Upper lobe of left lung (tissue), 6 donors: ENCODE data around the gene ZNF181. TPM values are rescaled to one million over a fixed set of nuclear protein-coding genes. Genes with fewer than 3 reads are reported as not detected.

Source experiments
- ATAC-seq, 2 donors: fragments of 200-7000 bp; cut with Tn5 transposase; one replicate each; pipeline ENCODE4 v1.9.1; 2022; ENCODE audit warnings: mild to moderate bottlenecking in 2 of 2, moderate library complexity in 2 of 2; ENCODE audit not compliant: low FRiP score in 2 of 2
- DNase-seq, 2 donors: peaks; one replicate each; pipeline ENCODE4 v3.0.0-alpha.2; 2019 to 2020
- H3K27ac ChIP-seq, 4 donors: fragments of 200-600 bp; sonication (generic); one replicate each; pipeline ENCODE4 v1.5.1; 2016 to 2019
- H3K27me3 ChIP-seq, 4 donors: fragments of 200-600 bp; sonication (generic); one replicate each; pipeline ENCODE4 v1.5.1; 2017 to 2019
- H3K36me3 ChIP-seq, 4 donors: fragments of 200-600 bp; sonication (generic); one replicate each; pipeline ENCODE4 v1.5.1; 2016 to 2019
- H3K4me1 ChIP-seq, 4 donors: fragments of 200-600 bp; sonication (generic); one replicate each; pipeline ENCODE4 v1.5.1; 2018 to 2019
- H3K4me3 ChIP-seq, 4 donors: fragments of 200-600 bp; sonication (generic); one replicate each; pipeline ENCODE4 v1.5.1; 2017 to 2019; ENCODE audit warnings: mild to moderate bottlenecking in 2 of 4, moderate library complexity in 1 of 4
- H3K9me3 ChIP-seq, 4 donors: fragments of 200-600 bp; sonication (generic); one replicate each; pipeline ENCODE4 v1.5.1; 2018 to 2019
- EP300 ChIP-seq, 4 donors: sonication (generic); formaldehyde crosslinking; IDR thresholded peaks; one replicate each; pipeline ENCODE4 v1.5.1; 2017; ENCODE audit warnings: antibody characterized with exemption in 4 of 4, control low read depth in 2 of 4
- POLR2A ChIP-seq, 4 donors: fragments of 450-650 bp; IDR thresholded peaks; one replicate each; pipeline ENCODE4 v1.5.1; 2016 to 2017; ENCODE audit warnings: antibody characterized with exemption in 4 of 4, mild to moderate bottlenecking in 2 of 4
- POLR2AphosphoS5 ChIP-seq, 2 donors: sonication (generic); formaldehyde crosslinking; IDR thresholded peaks; one replicate each; pipeline ENCODE4 v1.5.1; 2017; ENCODE audit warnings: antibody characterized with exemption in 2 of 2
- WGBS, 2 donors: methylation state at CpG; one replicate each; pipeline ENCODE4 v1.1.5; 2017 to 2018; 5-methylcytosine and 5-hydroxymethylcytosine counted together
- total RNA-seq, 6 donors: library from RNA; depleted of rRNA in 4 of 6; stranded (reverse); fragments of >200 nt in 4 of 6; gene quantifications; one replicate each; pipeline versions ENCODE4 v1.1.0 to v1.2.1, GENCODE V29; 2016 to 2021
- TF ChIP-seq, protein P1 (sequence below), 6 experiments: fragments of 450-650 bp in 4 of 6; fragments of 200-600 bp in 2 of 6; sonication (generic) in 2 of 6; IDR thresholded peaks; one replicate each; pipeline ENCODE4 v1.5.1; 2016 to 2019; ENCODE audit warnings: antibody characterized with exemption in 6 of 6
- donor health status: DM: no; HTN: no; CAD: no; lungs with moderate emphysema.
- donor health status: DM: no; HTN: yes; CAD: no; lungs with severe emphysema.

Gene ZNF181
- total RNA-seq, 6 donors from 2014 or later: 2.3 to 29.3 (median 10.2) TPM

DNA sequence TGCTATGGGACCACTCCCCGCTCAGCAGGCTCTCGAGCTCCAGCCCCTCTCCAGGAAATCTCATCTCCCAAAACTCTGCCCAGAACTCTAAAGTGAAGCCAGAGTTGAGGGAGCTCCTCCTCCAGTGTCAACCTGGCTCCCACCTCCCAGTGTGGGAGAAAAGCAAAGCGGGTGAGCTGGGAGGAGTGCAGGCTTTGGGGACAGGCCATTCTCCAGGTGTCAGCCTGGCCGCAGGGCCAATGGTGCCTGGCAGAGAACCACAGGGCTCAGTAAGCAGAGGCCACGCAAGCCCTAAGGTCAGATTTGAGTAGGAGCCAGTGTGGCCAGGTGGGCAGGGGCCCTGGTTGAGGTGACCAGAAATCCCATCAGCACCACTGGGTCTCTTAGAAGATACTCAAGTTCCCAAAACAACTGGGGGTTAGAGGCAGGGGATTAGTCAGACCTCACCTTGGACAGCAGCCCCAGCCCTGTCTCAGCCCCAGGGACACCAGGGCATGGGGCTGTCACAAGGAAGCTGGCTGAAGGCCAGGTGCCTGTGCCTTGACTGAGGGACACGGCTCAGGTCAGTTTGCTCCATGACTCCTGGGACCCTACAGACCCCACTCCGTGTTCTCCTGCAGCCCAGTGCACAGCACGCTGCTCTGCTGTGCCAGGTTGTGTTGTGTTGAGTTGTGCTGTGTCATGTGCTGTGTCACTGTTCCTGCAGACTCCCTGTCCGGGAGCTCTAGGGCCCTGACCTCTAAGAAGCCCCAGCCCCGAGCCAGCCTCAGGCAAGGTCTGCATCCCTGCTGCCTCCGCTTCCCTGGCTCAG is 2.8 kb upstream of the ZNF181 start:
- H3K4me1 ChIP-seq: peaks cover 22 to 30% (median 24%) of the 10 kb centered on the region in 4 donors
- TF ChIP-seq, protein P1, sequence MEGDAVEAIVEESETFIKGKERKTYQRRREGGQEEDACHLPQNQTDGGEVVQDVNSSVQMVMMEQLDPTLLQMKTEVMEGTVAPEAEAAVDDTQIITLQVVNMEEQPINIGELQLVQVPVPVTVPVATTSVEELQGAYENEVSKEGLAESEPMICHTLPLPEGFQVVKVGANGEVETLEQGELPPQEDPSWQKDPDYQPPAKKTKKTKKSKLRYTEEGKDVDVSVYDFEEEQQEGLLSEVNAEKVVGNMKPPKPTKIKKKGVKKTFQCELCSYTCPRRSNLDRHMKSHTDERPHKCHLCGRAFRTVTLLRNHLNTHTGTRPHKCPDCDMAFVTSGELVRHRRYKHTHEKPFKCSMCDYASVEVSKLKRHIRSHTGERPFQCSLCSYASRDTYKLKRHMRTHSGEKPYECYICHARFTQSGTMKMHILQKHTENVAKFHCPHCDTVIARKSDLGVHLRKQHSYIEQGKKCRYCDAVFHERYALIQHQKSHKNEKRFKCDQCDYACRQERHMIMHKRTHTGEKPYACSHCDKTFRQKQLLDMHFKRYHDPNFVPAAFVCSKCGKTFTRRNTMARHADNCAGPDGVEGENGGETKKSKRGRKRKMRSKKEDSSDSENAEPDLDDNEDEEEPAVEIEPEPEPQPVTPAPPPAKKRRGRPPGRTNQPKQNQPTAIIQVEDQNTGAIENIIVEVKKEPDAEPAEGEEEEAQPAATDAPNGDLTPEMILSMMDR (IDR thresholded peaks at IDR 0.05): no peak
- TF ChIP-seq POLR2AphosphoS5 (IDR thresholded peaks at IDR 0.05) (no peak), EP300 (IDR thresholded peaks at IDR 0.05) (no peak), POLR2A (IDR thresholded peaks at IDR 0.05) (no peak)
- peaks cover 0 to 7% (median 2%) of the 10 kb centered on the region in 4 donors for H3K36me3 ChIP-seq
- ATAC-seq (no peak), DNase-seq (peak in 1 of 2 donors; percentile 31)
- no peak overlapping the region for H3K27ac ChIP-seq
- H3K9me3 ChIP-seq: peaks cover 0 to 4% (median 0%) of the 10 kb centered on the region in 4 donors
- 85% methylated on average over 11 of the region's 11 CpGs for WGBS, 2 donors
- no peaks in the 10 kb centered on the region for H3K27me3 ChIP-seq
- no peak overlapping the region for H3K4me3 ChIP-seq

DNA sequence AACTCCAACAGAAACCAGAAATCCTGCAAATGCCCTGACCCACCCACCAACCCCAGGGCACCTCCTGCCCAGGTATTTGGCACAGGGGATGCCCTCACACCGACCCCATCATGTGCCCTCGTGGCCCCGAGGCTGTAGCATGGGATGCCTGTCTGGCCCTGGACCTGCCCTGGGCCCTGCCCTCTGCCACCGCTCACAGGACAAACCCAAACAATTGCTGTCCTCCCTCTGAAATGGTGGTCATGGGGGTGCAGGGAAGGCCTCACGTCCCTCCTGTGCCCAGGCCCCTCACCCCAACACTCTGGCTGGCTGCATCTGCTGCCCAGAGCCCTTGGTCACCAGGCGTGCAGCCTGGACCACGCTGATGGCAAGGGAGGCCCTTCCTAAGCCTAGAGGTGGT is 2.1 kb upstream of the ZNF181 start:
- no peak for ATAC-seq
- TF ChIP-seq EP300 (IDR thresholded peaks at IDR 0.05) (no peak), POLR2AphosphoS5 (IDR thresholded peaks at IDR 0.05) (no peak), POLR2A (IDR thresholded peaks at IDR 0.05) (no peak)
- TF ChIP-seq, protein P1 (IDR thresholded peaks at IDR 0.05): no peak
- peak in 1 of 2 donors; percentile 58 for DNase-seq
- peaks cover 0 to 13% (median 2%) of the 10 kb centered on the region in 4 donors for H3K36me3 ChIP-seq
- peaks cover 22 to 30% (median 24%) of the 10 kb centered on the region in 4 donors for H3K4me1 ChIP-seq
- no peak overlapping the region for H3K4me3 ChIP-seq
- 86 to 100% methylated on average over 4 to 7 of the region's 7 CpGs for WGBS, 2 donors
- no peak overlapping the region for H3K27ac ChIP-seq
- H3K9me3 ChIP-seq: peaks cover 0 to 7% (median 0%) of the 10 kb centered on the region in 4 donors
- H3K27me3 ChIP-seq: no peaks in the 10 kb centered on the region

DNA sequence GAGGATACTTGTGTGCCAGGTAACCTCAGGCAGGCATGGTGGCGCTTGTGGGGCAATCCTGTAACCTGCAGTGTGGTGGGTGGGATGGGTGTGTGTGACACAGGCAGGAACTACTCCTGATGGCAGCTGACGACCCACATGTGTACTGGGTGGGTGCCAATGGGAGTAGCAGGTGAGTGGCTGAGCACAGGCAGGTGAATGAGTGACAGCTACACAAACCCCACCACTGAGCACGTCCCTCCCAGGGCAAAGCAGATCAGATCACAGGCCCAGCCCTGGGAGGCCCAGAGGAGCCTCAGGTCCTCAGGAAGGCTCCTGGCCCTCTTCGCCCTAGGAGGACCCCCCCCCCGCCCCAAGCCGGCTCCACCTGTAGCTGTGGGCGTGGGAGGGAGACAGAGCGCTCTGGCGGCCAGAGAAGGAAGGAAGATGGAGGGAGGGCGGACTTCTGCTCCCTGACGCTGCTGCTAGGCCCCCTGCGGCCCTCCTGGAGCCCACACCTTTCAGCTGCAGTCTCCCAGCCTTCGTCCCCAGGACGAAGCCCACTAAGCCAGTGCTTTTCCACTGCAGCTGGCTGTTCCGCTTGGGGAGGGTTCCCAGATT is 1.3 kb upstream of the ZNF181 start:
- WGBS, 2 donors: 47 to 72% methylated on average over 3 to 15 of the region's 15 CpGs

DNA sequence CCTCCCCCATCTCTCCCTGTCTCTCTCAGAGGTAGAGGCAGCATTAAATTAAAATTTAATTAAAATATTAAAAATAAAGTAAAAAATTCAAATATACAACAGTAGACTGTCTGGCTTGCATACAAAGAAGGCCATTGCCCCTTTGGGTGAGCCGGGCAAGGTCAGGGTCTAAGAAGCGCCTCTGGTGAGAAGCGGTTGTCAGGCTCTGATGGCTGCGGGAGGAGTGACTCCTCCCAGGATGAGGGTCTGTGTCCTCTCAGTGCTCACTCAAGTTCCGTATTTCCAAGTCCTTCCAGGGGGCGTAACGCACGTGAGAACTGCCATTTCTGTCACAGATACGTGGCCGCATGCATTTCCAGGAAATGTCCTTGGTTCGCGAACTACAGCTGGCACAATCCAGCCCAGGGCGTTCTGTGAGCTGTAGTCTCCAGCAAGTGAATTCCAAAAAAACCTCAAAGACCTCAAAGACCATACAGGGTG is 737 bp upstream of the ZNF181 start:
- DNase-seq (no peak), ATAC-seq (peak; percentile 5 to 46)
- H3K4me1 ChIP-seq: peaks cover 22 to 30% (median 24%) of the 10 kb centered on the region in 4 donors
- H3K4me3 ChIP-seq: peak overlapping the region; percentile 59 to 81 (median 72)
- TF ChIP-seq POLR2A (IDR thresholded peaks at IDR 0.05) (no peak), POLR2AphosphoS5 (IDR thresholded peaks at IDR 0.05) (peak; percentile 26 to 27), EP300 (IDR thresholded peaks at IDR 0.05) (peak in 1 of 4 donors; percentile 5)
- TF ChIP-seq, protein P1 (IDR thresholded peaks at IDR 0.05): peak in 1 of 6 experiments; percentile 1
- H3K27me3 ChIP-seq: no peaks in the 10 kb centered on the region
- H3K27ac ChIP-seq: peak overlapping the region; percentile 96 to 100 (median 97)
- peaks cover 0 to 24% (median 7%) of the 10 kb centered on the region in 4 donors for H3K36me3 ChIP-seq
- H3K9me3 ChIP-seq: peaks cover 0 to 17% (median 7%) of the 10 kb centered on the region in 4 donors
- WGBS, 2 donors: 0 to 2% methylated on average over 13 of the region's 13 CpGs

More for the DNA sequence above, 1.3 kb upstream of the ZNF181 start:
- DNase-seq (peak in 1 of 2 donors; percentile 33), ATAC-seq (no peak)
- TF ChIP-seq POLR2AphosphoS5 (IDR thresholded peaks at IDR 0.05): no peak
- TF ChIP-seq POLR2A (IDR thresholded peaks at IDR 0.05): no peak
- TF ChIP-seq EP300 (IDR thresholded peaks at IDR 0.05): no peak
- peaks cover 0 to 11% (median 3%) of the 10 kb centered on the region in 4 donors for H3K9me3 ChIP-seq
- H3K4me1 ChIP-seq: peaks cover 22 to 30% (median 24%) of the 10 kb centered on the region in 4 donors
- peak overlapping the region; percentile 59 to 81 (median 72) for H3K4me3 ChIP-seq
- no peaks in the 10 kb centered on the region for H3K27me3 ChIP-seq
- H3K36me3 ChIP-seq: peaks cover 0 to 19% (median 4%) of the 10 kb centered on the region in 4 donors
- peak overlapping the region; percentile 96 to 100 (median 97) for H3K27ac ChIP-seq
